NCI-H460 (cell line): ENCODE measurements around the gene PIK3IP1. TPM values are rescaled to one million over a fixed set of nuclear protein-coding genes. Genes with fewer than 3 reads are reported as not detected.

Experiments used
- DNase-seq: peaks from one replicate; pipeline ENCODE4 v3.0.0-alpha.2; 2016; ENCODE audit warnings: low read depth; ENCODE audit errors: extremely low read depth
- total RNA-seq: library from RNA; depleted of rRNA; stranded (reverse); fragments of >200 nt; shearing (Covaris generic); gene quantifications from 2 replicates; pipeline ENCODE4 v1.2.3, GENCODE V29; 2014

PIK3IP1 gene
- total RNA-seq, 1 experiment from 2014 or later = 0.07 TPM

DNA sequence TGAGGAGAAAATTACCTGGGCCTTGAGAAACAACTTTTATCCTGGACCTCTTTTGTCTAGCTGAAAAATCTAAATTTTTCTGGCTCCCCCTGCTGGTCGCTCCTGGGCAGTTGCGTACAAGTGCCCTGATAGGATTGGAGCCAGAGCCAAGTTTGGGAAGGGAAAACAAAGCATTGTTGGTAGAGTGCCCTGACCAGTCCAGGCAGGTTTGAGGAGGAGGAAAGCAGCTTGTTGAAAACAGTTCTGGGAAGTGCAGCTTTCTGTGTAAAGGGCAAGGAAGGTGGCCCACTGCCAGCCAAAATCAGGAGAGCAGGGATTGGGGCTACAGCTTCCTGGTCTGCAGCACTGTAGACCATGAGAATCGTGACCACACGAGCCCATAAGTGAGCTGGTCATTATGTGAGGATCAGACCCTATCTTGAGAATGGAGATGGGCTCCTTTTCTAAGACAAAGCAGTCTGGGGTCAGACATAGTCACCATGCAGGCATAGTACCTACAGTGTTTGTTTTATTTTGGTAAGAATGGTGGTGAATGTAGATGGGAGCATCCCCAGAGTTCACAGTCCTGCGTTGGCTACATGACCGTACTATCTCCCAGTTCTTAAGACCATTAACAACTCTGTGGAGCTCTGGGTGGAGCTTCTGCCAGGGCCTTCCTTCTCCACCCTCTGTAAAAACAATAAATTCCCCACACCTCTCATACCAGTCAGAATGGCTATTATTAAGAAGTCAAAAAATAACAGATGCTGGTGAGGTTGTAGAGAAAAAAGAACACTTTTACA is 21.3 kb upstream of the PIK3IP1 start:
- peak; percentile 22 for DNase-seq

DNA sequence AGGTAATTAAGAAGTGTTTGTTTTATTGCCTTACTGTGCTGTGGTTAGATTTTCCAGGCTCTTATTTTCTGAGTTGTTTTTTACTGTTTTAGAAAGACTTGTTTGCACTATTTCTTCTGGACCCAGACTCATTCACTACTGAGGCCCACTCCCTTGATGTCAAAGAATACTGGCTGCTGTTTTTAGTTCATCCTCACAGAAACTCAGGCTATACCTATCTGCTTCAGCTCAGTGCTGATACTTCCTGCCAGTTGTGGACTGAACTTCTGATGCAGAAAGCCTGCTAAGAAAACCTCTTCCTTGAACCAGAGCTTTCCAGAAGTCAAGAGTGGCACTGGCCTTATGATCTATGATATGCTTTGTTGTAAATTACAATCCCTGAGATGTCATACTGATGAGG is 15.9 kb upstream of the PIK3IP1 start:
- DNase-seq = no peak

DNA sequence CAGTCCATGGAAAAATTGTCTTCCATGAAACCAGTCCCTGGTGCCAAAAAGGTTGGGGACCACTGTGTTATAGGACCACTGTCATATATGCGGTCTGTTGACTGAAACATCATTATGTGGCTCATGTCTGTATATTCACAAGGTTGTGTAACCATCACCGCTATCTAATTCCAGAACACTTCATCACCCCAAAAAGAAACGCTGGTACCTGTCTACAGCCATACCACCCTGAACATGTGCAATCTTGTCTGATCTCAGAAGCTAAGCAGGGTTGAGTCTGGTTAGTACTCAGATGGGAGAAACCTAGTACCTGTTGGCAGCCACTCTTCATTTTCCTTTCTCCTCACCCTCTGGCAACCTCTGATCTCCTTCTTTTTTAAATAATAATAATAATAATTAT is 12.9 kb upstream of the PIK3IP1 start:
- no peak for DNase-seq

DNA sequence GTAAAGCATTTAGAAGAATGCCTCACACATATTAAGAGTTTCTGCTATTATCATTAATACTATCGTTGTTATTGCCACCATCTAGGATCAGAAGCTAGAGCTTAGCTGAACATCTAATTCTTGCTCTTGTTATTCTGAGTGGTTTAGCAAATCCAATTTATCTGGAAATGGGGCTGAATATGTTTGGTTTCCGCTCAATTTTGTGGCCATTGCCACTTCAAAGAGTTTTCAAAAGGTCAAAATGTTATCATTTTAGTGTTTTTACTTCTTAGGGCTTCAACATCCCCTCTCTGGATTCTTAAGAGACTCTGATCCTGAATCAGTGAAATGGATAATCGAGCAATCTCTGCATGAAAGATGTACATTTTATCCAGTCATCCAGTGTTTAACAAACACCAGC is 10.2 kb upstream of the PIK3IP1 start:
- no peak for DNase-seq

DNA sequence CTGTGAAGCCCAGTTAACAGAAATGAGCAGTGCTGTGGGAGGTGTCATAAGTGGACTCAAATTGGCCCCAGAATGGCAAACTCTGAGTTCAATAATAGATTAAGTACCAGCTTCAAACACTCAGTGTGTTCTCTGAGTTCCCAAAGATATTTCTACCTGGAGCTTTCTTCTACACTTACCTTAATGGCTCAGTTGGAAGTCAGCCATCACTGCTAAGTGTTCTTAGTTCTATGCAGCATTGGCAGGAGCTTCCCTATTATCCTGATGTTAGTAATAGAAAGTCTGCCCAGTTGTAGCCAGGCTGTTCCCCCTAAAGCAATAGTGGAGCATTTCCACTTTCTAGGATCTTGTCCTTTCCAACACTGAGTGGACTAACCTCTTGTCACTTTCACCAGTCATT is 9.7 kb upstream of the PIK3IP1 start:
- DNase-seq = no peak

DNA sequence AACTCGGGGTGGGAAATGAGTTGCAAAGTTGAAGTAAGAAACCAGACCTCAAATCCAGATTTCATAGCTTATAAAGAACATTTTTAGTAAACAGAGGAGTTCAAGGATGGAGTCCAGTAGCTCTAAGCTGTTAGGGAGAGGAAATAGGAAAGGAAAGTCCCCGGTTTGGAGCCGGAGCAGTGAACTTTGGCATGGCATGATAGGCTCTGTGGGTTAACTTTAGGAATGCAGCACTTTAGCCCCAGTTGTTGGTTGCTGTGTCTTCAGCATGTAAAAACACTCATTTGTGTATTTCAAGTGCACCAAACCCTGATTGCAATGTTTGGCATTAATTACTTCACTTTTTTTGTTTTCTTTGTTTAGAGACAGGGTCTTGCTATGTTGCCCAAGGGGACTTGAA is 8.6 kb upstream of the PIK3IP1 start:
- no peak for DNase-seq

DNA sequence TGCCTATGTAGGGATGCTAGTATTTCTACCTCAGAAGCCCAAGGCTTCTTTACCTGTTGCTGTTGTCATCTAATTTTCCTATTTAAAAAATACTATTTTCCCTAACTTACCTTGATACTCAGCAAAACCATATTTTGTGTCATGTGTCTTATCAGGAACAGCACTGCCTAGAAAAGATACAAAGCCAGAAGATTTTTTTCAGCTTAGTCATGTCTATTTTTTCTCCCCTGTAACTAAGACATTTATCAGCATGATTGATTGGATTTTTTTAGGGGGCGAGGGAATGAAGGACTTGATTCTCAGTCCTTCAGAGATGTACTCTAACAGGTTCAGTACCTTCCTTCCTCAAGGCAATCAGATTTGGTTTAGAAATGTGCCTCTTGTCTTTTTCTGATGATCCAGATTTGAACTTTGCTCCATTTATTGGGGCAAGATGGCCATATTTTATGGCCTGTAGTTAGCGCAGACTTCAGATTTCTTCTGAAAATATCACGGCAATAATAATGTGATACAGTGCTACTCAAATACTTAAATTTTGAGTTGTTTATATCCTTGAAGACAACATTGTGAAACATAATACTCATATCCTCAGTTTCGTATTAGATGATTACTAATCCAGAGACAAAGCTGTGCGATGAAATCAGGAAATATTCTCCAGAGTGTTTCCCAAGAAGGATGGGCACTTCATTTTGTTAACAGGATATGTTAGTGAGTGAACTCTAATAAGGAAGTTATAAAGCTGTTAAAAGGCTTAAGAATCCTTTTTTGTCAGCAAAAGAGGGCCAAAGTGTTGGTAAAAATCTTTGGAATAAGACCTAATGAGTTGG is 3.8 kb upstream of the PIK3IP1 start:
- no peak for DNase-seq

DNA sequence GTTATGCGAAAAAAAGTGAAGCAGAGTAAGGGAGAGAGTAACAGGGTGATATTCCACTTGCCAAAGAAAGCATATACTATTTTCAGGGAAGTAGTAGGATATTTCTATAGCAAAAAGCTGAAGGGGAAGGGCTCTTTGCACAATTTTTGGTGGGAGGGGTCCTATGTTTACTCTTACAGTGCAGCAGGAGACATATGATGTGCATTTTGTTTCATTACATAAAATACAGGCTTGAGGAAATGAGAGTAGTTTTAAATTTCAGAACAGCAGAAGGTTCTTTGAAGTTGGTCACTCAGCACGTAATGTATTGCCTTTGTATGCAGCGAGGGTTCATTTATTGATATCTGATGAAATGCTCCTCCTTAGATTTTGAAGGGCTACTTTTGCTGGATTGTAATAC is 3.1 kb upstream of the PIK3IP1 start:
- DNase-seq = no peak

DNA sequence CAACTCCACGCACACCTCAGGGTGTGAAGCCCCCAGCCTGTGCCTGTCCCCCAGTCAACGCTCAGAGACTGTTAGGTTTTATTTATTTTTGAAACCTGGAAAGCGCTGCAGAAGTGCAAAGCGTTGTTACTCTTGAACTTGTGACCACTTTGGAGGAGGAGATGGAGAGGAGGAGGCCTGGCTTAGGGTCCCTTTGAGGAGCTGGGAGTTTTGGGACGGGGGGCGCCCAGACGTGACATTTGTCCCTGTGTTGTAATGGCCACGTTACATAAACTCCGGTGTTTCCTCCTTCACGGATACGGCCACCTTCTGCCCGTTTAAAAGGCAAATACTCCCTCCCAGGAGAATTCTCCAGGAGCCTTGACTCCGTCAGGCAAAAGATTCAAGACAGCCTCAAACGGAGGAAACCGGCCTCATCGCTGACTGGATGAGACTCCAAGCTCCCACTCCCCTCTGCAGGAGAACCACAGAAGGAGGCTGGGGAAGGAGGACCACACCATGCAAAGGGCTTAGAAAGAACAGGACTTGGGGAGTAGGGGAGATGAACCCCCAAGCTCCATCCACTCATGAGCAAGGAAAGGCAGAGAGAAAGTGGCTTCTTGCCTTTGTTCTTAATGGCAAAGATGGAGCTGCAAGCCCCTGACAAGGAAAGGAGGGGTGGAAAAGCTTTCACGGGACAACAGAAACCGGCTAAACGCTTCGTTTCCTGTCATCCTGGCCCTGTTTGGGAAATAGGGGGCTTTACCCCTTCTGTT is 630 bp downstream of the PIK3IP1 start:
- DNase-seq = no peak

DNA sequence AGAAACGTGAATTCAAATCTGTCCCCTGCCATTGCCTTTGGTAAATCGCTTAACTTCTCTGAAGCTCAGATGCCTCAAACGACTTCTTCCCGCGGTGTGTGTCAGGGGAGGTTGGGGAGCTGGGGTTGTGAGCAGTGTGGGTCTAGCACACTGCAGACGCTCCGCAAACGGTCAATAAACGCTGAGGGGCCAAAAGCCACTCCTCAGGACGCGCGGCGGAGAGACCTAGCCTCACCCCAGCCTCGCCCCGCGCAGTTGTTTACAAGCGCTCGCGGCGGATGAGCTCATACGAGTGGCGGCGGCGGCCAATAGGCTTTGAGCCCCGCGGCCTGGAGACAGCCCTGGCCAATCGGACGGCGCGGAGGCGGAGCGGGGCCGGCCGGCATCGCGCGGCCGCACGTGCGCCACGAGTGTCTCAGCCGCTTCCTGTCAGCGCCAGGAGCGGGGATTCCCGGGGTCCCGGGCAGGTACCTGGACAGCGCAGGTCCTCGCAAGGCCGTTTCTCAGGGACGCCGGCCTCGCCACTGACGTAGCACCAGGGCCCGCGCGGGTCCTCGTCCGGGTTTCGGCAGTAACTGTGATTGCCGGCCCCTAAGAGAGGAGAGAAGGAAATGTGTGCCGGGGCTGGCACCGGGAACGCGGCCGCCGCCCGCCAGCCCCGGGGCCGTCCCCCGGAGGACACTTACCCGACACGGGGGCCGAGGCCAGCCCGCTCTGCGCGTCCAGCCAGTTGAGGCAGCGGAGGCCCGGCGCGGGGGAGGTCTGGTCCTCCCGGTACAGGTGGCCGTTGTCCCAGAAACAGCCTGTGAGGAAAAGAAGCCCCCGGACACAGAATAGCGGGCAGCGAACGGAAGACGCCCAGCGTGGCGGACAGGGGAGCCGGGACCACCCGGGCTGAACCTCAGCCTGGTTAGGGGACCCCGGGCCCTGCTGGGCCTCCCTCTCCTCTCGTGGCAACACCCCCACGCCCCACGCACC is 1.5 kb downstream of the PIK3IP1 start:
- peak; percentile 76 for DNase-seq

DNA sequence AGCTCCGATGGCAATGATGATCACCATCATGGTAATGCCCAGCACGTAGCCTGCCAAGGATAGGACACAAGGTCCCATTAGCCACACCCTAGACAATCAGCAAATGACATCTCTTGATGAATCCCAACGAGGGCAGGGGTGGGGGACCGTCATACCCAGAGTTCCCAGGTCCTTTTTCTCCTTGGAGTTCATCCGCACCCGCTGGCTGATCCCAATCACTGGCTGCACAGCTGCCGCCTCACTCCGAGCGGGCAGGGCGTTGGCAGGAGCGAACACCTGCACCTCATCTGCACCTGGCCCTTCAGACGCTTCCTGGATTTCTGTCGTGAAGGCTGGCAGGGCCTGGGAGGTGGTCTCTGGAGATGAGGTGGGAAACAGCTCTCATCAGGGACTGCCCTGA is 2.9 kb downstream of the PIK3IP1 start:
- DNase-seq = no peak

DNA sequence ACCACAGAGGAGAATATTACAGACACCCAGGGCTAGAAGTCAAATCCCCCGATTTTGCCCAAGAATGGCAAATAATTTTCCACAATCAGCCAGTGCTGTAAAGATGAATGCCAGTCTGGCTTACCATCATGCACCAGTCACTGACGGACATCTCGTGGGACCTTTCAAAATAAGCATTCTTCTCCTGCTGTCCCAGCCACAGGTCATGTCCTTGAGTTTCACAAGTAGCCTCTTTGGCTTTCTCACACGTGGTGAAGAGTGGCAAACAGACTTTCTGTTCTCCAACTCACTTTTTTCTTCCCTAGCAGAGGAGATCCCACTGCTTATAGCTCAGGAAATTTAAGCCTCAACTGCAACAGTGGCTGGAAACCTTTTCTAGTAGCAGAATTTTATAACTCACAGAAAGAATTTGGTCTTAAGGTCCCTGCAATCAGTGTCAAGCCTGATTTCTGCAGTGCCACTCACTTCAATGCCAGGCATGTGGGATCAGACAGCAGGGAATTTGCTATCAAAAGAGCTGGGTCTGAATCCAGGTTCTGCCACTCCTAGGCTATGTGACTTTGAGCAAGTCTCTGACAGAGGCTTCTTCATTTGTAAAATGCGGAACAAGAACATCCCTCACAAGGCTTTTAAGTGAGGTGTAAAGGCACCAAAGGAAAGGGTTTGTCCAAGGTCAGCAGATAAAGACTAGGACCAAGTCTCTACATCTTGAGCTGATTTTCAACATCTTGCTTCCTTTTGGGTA is 3.6 kb downstream of the PIK3IP1 start:
- DNase-seq = no peak

DNA sequence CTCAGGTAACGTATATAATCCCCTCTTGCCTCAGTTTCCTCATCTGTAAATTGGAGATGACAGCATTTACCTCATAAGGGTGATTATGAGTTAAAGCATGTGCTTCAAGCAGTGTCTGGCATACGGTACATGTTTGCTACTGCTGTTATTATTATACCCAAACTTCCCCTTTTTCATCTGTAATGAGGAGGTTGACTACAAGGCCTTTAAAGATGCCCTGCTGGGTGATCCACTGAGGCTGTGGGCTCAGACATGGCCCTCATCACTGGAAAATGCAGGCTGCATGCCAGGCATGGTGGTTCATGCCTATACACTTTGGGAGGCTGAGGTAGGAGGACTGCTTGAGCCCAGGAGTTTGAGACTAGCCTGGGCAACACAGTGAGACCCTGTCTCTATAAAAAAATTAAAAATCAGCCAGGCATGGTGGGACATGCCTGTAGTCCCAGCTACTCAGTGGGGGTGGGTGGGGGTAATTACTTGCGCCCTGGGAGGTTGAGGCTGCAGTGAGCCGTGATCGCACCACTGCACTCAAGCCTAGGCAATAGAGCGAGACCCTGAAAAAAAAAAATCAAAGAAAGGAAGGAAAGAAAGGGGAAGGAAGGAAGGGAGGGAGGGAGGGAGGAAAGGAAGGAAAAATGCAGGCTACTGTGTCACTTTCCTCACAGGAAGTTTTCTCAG is 4.3 kb downstream of the PIK3IP1 start:
- no peak for DNase-seq

DNA sequence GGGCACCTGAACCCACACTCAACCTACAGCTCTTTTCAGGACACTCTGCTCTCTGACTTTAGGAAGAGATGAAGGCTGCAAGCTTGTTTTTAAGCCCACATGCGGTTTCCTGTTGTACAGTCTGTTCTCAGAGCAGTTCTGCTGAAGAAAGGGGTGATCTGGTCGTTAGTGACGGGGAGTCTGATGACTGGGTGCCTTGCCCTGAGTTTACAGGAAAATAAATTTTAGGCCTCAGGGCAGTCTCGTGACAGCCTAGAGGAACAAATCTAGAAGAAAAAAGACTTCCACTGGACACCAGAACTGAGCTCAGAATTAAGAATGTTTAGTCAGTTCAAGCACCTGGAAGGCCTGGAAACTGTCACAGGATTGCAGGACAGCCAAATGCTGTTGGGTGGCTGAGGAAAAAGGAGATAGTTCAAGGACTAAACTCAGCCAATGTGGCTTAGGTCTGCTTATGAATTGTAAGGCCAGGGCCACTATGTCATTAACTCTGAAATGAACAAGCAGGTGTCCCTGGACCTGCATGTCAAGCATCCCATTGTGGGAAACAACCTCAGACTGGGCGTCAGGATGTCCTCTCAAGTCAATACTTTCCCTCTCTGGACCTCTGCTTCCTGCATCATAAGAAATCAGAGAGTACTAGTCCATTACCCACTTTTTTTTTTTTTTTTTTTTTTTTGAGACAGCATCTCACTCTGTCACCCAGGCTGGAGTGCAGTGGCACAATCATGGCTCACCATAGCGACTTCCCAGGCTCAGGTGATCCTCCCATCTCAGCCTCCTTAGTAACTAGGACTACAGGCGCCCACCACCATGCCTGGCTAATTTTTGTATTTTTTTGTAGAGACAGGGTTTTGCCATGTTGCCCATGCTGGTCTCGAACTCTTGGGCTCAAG is 5.7 kb downstream of the PIK3IP1 start:
- no peak for DNase-seq

DNA sequence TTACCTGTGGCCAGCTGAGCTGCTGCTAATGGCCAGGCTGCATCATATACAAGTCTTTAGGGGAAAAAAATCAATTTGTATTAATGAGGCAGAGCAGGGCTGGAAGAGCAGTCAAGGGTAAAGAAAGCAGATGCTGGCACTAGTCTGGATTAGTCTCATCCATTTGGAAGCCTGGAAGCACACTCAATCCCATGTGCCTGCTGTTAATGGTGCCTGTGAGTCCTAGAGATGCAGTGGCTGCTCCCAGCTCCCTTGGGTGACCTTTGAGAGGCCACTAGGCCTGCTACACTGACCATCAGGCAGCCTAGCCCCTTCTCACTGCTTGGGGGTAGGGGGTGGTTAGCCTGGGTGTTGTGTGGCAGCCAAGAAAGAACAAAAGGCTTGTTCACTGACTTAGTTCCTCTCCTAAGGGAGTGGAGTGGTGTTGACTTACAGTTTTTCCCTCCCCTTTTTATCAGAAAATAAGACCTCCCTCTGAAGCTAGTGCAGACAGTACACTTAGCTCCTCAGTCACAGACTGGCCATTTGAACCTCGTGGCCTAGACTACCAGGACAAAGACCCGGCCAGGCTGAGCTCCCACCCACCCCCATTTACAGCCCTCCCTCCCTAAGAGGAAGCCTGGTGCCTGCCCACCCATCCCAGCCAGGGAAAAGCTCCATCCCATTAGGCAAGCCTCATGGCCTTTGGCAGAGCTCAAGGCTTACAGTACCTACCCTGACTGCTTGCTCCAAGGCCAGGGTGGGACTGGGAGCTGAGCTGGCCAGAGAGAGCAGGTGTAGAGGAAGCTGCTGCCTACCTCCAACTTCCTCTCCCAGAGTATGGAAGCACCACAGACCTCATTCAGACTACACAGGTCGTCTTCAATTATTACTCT is 7.8 kb downstream of the PIK3IP1 start:
- DNase-seq = no peak

DNA sequence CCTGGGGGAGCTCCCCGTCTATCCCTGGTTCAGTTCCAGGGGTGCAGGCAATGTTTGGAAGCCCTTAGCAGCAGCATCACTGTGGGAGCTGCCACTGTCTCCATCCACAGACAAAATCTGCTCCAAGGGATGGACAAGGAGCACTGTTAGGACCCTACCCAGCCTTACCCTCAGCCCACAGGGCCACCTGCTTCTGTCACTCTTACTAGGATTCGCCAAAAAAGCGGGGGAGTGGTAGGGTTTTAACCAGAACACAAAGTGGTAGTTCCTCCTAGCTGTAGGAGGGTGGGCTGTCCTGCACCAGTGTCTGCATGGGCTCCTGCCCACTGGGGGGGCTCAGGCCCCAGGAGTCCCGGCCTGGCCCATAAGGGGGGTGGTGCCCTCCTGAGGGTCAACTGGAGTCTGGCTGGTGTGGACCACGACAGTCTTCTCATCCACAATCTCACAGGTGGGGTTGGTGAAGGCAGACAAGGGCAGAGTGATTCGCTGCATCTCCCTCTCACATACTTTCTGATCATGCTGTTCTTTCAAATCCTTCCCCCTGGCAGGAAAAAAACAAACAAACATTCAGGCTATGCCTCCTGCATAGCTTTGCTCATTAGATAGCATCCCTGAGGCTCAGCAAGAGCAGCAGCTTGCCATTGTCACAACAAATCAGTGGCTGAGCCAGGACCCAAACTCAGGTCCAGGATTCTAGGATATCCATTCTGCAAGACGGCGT is 9.4 kb downstream of the PIK3IP1 start:
- DNase-seq = no peak
